GM21515 (cell line): ENCODE results near the gene PMIS2.
A peak's percentile ranks its signal among the peaks of the same experiment; 100 is the strongest.

Experiments
- ATAC-seq: cut with Tn5 transposase; IDR thresholded peaks from one replicate; pipeline ENCODE4 v1.9.1; 2021; ENCODE audit not compliant: unreplicated experiment

Gene PMIS2

GRCh38 chr19:35556025-35556590, 29.9 kb upstream of the PMIS2 start:
- no peak for ATAC-seq

- no peak for ATAC-seq
Observed at GRCh38 chr19:35556846-35557538, 29.0 kb upstream of the PMIS2 start.

- ATAC-seq = no peak
Observed at GRCh38 chr19:35557539-35558399, 28.2 kb upstream of the PMIS2 start.

GRCh38 chr19:35558400-35559280, 27.3 kb upstream of the PMIS2 start:
- peak; percentile 24 for ATAC-seq

GRCh38 chr19:35559281-35559659, 26.7 kb upstream of the PMIS2 start:
- ATAC-seq = peak; percentile 63

- ATAC-seq = no peak
Observed at GRCh38 chr19:35559781-35560180, 26.2 kb upstream of the PMIS2 start.

- no peak for ATAC-seq
Observed at GRCh38 chr19:35560271-35560670, 25.7 kb upstream of the PMIS2 start.

GRCh38 chr19:35560677-35561076, 25.3 kb upstream of the PMIS2 start:
- ATAC-seq = no peak

- no peak for ATAC-seq
Observed at GRCh38 chr19:35561436-35561835, 24.5 kb upstream of the PMIS2 start.

- no peak for ATAC-seq
Observed at GRCh38 chr19:35562336-35562735, 23.6 kb upstream of the PMIS2 start.

- no peak for ATAC-seq
Observed at GRCh38 chr19:35562776-35563175, 23.2 kb upstream of the PMIS2 start.

- no peak for ATAC-seq
Observed at GRCh38 chr19:35563207-35563829, 22.7 kb upstream of the PMIS2 start, which contains the start of gene ATP4A. ATP4A (minus strand) TSS chr19:35563658; CDS start chr19:35563629, 29 bp downstream.

- no peak for ATAC-seq
Observed at GRCh38 chr19:35565016-35565856, 20.7 kb upstream of the PMIS2 start.

- no peak for ATAC-seq
Observed at GRCh38 chr19:35566738-35567137, 19.2 kb upstream of the PMIS2 start.

GRCh38 chr19:35569281-35569781, 16.6 kb upstream of the PMIS2 start:
- ATAC-seq = no peak

- no peak for ATAC-seq
Observed at GRCh38 chr19:35571406-35571965, 14.5 kb upstream of the PMIS2 start.

- no peak for ATAC-seq
Observed at GRCh38 chr19:35577918-35578317, 8.1 kb upstream of the PMIS2 start.

GRCh38 chr19:35578707-35579106, 7.3 kb upstream of the PMIS2 start:
- no peak for ATAC-seq

GRCh38 chr19:35582760-35583159, 3.2 kb upstream of the PMIS2 start:
- ATAC-seq = no peak
